Fibroblast of upper back skin (primary cell): Measurements from ENCODE around the gene FOLR2.

Experiments used
- DNase-seq: peaks from one replicate; pipeline ENCODE4 v3.0.0-alpha.2; 2013

FOLR2 gene

DNA sequence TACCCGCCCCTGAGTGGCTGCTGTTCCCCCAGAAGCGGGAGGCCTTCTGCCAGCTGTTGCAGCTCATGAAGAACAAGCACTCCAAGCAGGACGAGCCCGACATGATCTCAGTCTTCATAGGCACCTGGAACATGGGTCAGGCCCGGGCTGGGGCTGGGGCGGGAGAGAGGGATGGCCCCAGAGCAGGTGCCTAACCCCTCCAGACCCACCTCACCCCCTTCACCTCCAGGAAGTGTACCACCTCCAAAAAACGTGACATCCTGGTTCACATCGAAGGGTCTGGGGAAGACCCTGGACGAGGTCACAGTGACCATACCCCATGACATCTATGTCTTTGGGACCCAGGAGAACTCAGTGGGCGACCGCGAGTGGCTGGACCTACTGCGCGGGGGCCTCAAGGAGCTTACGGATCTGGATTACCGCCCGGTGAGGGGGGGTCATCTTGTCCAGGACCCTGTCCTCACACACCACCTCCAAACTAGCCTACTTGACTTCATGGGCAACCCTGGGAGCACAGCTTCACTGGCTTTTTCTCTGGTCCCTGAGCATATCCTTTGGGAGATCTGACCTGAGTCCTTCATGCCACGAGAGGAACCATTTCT lies 14.3 kb downstream of the FOLR2 start:
- DNase-seq: no peak

DNA sequence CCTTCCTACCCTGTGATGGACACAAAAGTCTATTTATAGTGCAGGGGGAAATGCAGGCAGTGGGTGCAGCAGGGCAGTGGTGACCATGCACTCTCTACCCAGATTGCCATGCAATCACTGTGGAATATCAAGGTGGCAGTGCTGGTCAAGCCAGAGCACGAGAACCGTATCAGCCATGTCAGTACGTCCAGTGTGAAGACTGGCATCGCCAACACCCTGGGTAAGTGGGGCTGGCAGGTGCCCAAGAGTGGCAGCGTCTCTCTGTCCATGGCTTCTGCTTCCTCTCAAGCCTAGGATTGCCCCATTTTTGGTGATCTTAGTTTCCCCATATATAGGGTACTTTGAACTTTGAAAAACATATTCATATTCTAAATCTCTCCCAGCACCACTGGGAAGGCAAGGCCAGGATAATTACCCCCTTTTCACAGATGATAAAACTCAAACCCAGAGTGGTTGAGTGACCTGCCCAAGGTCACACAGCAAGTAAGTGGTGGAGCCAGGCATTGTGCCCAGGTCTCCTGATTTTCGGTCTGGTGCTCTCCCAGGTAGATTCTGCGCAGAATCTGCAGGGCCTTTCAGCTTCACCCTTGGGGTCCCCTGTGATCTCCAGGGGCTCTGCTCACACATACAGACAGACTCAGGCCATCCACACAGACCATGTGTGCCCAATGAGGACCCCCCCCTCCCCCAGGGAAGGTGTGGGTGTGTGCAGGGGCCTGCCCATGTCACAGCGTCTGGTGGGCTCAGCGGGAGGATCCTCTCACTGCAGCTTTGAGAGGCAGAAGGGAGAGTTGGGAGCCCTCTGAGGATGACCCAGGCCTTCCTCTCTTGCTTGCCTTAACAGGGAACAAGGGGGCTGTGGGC lies 15.0 kb downstream of the FOLR2 start:
- no peak for DNase-seq

DNA sequence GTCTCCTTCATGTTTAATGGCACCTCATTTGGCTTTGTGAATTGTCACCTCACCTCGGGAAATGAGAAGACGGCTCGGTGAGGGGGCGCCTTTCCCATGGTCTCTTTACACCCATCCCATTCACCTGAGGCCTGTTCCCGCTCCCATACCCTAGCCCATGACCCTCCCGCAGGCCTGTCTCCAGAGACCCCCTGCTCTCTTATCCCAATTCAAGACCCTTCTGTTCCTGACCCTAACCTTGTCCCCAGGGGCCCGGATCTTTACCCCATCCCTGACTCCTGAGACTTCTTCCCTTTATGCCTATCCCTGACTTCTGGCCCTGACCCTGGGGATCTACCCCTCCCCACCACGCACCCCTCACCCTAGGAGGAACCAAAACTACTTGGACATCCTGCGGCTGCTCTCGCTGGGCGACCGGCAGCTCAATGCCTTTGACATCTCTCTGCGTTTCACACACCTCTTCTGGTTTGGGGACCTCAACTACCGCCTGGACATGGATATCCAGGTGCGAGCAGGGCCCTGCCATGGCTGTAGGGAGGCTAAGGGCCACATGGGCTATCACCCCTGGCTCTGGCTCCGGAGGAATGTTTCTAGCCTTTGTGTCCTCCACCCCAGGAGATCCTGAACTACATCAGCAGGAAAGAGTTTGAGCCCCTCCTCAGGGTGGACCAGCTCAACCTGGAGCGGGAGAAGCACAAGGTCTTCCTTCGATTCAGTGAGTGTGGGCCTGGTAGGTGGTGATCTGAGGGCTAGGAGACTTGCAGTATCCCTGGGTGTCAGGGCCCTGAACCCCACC lies 15.9 kb downstream of the FOLR2 start:
- no peak for DNase-seq

DNA sequence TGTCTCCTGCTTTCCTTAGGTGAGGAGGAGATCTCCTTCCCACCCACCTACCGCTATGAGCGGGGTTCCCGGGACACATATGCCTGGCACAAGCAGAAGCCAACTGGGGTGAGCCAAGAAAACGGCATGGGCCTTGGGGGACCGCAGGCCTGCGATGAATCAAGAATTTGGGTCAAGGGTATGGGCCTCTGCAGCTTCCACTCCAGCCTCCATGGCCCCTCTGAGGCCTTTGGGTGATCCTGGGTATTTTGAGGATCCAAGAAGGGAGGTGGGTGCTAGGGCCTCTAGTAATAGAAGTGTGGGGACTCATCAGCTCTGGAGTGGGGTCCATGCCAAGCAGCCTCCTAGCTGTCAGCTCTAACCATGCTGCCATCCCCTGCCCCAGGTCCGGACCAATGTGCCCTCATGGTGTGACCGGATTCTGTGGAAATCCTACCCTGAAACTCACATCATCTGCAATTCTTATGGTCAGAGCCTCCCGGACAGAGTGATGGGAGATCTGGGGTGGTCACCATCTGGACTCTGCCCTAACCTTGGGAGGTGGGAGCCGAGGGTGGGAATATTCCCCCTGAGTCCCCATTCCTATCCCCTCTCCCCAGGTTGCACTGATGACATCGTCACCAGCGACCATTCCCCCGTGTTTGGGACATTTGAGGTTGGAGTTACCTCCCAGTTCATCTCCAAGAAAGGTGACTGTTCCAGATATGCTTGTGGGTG lies 16.6 kb downstream of the FOLR2 start:
- DNase-seq: no peak

DNA sequence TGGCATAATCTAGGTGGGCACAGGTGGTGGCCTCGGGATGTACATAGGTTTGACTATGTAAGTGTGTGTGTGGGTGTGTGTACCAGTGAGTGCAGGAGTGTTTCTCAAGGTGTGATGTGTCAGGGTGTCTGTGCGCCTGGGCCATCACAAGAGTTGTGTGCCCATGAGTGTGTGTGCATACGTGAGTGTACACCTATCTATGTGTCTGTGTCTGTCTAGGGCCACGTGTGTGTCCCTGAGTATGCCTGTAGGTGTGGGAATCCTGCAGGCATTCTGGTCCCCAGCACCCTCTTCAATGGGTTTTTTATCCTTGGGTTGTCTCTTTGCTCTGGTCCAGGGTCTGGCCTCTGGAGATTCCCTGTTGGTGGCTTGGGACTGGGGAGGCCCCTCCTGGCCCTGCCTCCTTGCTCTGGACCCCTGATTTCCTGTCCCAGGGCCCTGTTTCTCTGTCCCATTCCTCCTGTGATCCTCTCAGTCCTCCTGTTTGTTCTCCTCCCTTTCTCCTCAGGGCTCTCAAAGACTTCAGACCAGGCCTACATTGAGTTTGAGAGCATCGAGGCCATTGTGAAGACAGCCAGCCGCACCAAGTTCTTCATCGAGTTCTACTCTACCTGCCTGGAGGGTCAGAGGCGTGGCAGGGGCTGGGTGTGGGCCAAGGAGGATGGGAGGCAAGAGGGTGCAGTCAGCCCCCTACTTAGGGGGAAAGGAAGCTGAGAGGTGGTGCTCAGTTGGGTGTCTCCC lies 17.3 kb downstream of the FOLR2 start:
- no peak for DNase-seq

DNA sequence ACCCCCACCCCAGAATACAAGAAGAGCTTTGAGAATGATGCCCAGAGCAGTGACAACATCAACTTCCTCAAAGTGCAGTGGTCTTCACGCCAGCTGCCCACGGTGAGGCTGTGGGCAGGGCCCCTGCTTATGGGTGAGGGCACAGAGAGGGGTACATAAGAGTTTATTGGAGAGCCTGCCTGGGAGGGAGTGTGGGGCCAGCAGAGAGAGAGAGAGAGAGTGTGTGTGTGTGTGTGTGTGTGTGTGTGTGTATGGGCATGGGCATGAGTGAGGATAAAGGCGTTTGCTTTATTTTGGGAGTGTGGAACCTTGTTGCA lies 17.9 kb downstream of the FOLR2 start:
- DNase-seq: no peak

DNA sequence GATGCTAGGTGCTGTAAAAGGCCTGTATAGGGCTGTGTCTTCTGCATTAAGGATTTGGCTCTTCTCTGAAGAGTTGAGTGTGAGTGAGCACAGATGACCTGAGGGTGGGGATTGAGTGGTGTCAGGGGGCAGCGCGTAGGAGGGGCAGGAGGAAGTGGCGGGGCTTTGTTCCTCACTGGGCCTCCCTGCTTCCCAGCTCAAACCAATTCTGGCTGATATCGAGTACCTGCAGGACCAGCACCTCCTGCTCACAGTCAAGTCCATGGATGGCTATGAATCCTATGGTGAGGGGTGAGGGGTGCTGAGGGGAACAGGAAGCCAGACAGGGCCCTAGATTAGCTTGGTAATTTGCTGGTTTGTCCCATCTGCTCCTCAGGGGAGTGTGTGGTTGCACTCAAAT lies 18.3 kb downstream of the FOLR2 start:
- DNase-seq: no peak

DNA sequence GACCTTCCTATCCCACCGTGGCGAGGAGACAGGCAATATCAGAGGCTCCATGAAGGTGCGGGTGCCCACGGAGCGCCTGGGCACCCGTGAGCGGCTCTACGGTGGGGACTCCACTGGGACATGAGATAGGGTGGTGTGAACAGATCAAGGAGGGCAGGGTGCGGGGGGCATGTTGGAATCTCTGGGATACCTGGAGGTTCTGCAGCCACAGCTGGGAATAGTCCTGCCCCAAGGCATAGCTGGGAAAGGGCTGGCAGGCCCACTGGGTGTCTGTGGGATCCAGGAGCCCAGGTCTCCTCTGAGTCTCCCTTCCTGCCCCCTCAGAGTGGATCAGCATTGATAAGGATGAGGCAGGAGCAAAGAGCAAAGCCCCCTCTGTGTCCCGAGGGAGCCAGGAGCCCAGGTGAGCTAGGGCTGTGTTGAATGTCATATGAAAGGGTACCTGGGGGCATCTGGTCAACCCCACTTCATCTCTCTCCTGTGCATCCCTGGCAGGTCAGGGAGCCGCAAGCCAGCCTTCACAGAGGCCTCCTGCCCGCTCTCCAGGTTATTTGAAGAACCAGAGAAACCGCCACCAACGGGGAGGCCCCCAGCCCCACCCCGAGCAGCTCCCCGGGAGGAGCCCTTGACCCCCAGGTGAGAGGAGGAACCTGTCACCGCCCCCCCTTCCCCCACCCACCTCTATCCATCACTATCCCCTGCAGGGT lies 18.9 kb downstream of the FOLR2 start:
- no peak for DNase-seq

DNA sequence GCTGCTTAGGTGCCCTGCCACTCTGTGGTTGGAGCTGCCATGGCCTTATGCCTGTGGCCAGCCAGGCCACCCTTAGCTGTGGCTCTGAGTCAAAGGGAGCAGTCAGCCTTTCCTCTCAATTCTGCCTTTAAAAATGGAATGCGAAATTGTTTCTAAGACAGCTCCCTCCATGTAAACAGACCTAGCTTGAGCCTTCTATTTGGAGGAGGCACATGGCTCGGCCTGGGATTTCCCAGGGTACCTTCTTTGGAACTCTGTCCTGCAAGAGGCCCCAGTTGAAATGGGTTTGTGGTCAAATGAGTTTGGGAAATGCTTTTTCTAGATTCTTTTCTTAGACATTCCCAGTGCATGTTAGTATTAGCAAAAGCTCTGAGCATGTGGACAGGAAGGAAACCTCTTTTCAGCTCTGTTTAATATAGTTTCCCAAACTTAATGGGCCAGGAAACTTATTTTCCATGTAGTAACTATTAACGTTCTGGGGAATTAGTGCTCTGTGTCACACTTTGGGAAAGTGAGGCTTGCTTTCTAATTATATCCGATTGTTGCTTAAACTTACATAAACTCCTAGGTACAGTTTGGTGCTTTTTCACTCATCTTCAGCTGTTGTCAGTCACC lies 19.6 kb downstream of the FOLR2 start:
- DNase-seq: no peak

DNA sequence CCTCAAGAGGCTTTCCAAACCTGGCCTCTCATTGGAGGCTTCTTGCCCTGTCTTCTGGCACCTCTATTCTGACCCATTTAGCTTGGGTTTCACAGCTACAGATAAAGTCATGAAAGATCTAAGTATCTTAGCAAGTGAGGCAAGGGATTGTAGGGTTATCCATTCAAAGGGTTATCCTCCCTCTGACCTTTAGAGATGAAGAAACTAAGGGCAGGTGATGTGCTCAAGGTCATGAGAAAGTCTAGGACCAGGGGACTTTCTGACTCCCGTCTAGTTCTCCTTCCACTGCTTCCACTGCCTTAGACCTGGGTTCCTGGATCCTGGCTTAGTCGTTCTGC lies 20.1 kb downstream of the FOLR2 start:
- no peak for DNase-seq

DNA sequence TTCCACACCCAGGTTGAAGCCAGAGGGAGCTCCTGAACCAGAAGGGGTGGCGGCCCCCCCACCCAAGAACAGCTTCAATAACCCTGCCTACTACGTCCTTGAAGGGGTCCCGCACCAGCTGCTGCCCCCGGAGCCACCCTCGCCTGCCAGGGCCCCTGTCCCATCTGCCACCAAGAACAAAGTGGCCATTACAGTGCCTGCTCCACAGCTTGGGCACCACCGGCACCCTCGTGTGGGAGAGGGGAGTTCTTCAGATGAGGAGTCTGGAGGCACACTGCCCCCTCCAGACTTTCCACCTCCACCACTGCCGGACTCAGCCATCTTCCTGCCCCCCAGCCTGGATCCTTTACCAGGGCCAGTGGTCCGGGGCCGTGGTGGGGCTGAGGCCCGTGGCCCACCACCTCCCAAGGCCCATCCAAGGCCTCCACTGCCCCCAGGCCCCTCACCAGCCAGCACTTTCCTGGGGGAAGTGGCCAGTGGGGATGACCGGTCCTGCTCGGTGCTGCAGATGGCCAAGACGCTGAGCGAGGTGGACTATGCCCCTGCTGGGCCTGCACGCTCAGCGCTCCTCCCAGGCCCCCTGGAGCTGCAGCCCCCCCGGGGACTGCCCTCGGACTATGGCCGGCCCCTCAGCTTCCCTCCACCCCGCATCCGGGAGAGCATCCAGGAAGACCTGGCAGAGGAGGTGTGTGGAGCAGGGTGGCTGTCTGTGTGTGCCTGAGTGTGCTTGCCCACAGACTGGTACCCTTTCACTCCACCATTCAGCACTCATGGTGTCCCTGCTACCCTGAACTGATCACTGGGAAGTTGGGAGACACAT lies 20.7 kb downstream of the FOLR2 start:
- no peak for DNase-seq

DNA sequence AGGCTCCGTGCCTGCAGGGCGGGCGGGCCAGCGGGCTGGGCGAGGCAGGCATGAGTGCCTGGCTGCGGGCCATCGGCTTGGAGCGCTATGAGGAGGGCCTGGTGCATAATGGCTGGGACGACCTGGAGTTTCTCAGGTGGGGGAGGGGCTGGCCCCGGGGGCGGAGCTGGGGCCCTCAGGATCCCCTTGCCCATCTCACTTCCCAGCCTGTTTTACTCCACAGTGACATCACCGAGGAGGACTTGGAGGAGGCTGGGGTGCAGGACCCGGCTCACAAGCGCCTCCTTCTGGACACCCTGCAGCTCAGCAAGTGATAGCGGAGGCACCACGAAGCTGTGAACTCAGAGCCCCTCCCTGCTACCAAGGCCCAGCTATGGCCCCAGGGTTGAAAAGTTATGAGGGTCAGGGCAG lies 21.5 kb downstream of the FOLR2 start:
- DNase-seq: peak; percentile 62

DNA sequence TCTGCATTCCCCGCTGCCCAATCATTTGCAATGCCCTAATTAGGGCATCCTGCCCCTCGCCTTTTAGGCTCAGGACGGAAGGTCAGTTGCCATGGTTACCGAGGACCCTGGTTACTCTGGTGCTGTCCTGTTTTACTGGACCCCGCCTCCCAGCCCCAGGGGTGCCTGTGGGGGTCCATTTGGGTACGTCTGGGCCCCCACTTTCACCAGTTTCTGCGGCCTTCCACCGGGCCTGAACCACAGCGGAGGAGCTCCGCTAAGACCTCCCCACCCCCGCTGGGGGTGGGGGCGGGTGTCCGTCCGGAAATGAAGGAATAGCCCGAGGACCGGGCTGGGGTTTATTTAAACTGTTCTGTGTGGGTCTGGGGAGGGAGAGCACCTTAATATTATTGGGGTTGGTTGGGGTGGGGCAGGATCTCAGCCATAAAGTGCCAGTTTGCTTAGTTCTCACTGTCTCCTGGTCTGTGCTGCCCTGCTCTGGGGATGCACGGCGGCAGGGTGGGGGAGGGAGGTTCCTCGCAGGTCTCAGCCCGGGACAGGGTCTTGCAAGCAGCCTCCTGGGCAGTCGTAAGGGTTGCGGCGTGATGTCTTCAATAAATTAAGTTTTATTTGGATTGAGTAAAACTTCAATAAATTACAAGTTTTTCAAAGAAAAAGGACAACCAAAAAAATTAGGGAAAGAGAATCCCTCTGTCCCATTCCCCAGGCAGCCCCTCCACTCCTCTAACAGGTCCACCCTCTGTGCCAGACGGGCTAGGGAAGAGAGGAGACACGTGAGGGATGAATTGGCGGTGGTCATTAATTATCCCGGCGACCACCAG lies 22.1 kb downstream of the FOLR2 start:
- DNase-seq: no peak

DNA sequence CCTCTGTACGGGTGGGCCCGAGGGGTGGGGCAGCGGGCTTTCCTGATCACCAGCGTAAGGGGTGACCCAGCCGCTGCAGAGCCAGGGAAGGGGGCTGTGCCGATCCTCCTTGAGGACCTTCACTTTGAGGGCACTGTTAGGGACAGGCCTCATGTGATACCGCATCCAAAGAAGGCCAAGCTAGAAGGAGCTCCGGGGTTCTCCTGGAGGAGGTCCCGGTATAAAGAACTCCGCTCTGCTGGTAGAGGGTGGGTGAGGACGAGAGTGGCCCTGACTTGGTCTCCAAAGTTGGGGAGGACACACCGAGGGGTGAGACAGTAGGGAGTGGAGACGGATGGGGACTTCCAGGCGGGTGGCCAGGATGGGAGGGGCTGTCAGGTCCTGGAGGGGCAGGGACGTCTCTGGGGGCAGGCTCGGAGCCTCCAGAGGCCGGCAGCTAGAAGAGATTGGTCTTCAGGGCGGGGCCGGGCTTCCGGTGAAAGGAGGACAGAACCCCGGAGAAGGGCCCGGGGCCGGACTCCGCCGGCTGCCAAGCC lies 22.8 kb downstream of the FOLR2 start:
- DNase-seq: peak; percentile 53

DNA sequence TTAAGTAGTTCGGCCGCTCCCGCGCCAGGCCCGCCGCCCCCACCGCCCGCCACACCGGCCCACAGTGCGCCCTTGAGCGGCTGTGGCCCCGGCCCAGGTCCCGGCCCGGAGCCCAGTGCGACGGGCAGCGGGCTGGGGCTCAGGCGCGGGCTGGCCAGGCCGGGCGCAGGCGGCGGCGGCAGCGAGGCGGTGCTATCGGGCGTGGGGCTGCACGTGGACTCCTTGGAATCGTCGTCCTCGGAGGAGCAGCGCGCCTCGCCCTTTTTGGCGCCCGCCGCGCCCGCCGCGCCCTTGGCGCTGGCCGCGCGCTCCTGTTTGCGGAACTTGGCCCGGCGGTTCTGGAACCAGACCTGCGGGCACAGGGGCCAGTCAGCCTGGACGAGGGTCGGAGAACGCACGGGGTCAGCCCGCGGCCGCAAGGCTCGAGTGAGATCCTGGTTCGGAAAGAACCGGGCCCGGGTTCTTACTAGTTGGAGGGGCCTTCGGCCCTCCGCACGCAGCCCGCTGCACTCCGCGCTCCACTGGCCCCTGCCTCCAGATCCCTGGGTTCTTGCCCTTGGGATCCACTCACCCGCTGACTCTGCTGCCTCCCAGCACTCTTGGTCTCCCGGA lies 23.4 kb downstream of the FOLR2 start:
- peak; percentile 24 for DNase-seq

DNA sequence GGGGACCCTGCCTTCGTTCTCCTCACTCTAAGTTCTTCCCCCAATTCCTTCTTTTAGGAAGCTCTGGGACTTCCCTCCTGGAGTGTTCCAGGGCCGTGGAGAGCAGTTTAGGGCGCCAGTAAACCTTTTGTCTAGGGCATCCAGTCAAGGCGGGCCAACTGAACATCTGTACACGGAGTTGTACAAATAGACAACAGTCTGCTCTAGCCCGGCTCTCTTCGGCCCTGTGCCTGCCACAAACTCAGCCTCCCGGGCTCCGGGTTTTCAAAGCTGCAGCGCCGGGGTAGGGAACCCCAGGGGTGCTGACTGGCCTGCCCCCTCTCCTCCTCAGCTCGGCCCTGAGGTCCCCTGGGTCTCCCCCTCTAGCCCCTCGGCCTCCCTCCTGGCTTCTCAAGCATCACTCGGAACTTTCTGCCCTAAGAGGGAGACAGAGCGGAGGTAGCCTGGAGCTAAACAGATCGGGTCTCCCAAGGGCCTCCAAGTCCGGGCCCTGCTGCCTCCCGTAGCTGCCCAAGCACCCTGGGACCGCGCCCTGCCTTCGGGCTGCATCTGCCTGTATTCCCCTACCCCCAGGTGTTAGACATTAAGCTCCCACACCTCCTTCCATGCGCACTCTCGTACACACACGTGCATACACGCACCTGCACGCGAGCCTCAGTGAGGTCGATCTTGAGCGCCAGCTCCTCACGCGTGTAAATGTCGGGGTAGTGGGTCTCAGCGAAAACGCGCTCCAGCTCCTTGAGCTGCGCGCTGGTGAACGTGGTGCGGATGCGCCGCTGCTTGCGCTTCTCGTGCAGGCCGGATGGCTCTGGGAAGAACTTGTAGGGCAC lies 24.1 kb downstream of the FOLR2 start:
- no peak for DNase-seq

DNA sequence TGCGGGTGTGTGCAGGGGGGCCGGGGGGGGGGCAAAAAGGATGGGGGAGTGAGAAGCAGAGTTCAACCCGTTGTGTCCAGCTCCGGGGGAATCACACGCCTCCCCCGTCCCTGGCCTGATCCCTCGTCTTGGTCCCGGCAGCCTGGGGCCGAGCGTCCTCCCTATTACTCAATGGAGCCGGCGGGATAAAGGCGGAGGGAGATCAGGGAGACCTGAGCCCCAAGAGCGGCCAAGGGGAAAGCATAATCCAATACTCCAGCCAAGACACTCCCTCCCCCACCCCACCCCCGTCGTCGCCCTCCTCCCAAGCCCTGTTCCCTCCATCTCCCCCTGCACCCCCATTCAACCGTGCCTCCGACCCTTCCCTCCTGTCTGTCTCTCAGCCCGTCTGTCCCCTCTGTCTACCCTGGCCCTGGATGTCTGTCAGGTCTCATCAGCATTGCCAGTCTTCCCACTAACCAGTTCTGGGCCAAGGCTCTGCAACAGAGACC lies 24.7 kb downstream of the FOLR2 start:
- no peak for DNase-seq

DNA sequence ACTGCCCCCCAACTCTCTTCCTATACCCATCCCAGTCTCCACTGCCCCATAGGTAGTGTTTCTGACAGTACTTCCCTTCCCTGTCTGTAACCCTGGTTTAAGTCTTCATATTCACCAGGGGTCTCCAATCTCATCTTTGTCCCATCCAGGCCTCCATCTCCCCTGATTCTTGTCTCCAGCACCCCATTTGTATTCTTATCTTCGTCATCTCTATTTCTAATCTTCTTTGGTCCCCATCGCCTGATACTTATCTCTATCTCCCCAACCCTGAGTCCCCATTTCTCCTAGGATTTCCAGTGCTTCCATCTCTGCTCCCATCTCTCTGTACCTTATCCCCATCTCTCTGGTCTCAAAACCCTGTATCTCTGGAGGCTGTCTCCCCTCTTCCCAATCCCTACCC lies 25.5 kb downstream of the FOLR2 start:
- DNase-seq: no peak
